SK-N-SH (cell line): Measurements from ENCODE around the gene DGKH. TPM values are rescaled to one million over a fixed set of nuclear protein-coding genes. Genes with fewer than 3 reads are reported as not detected.

Experiments
- CTCF ChIA-PET: fragments of 300-600, 350-600 bp; formaldehyde crosslinking; extraction: SDS; loops from one replicate; lab custom pipeline; 2021; lab: Yijun Ruan, JAX
- POLR2A ChIA-PET: fragments of 350-600 bp; sonication (Branson Sonifier 250); formaldehyde crosslinking; extraction: SDS; loops from one replicate; lab custom pipeline; 2020; ENCODE audit warnings: antibody characterized with exemption, inconsistent platforms; lab: Yijun Ruan, JAX
- DNase-seq: peaks from one replicate; pipeline ENCODE4 v3.0.0; 2012
- H2AFZ ChIP-seq: fragments of 200-600 bp; sonication (generic); 2 replicates; pipeline ENCODE4 v1.8.1; 2016; ENCODE audit warnings: antibody characterized with exemption, mild to moderate bottlenecking, low read depth
- H3F3A ChIP-seq: fragments of 200-600 bp; sonication (generic); replicated peaks from 2 replicates; pipeline ENCODE3; 2016; ENCODE audit warnings: antibody characterized with exemption, mild to moderate bottlenecking; ENCODE audit not compliant: insufficient read depth
- H3K27ac ChIP-seq, 2 experiments: fragments of 200-500 bp in 1 of 2; fragments of 200-600 bp in 1 of 2; sonication (Bioruptor generic) in 1 of 2; sonication (generic), shearing (Covaris generic) in 1 of 2; 2 replicates each; pipeline versions ENCODE4 v1.5.1 to v1.6.1; 2014 to 2016; ENCODE audit warnings: low read depth in 2 of 2, inconsistent platforms in 1 of 2, low read length in 1 of 2, mild to moderate bottlenecking in 1 of 2, mixed read lengths in 1 of 2
- H3K27me3 ChIP-seq: fragments of 200-600 bp; sonication (generic), shearing (Covaris generic); 2 replicates; pipeline ENCODE4 v1.6.1; 2016; ENCODE audit warnings: mixed run types; ENCODE audit not compliant: insufficient read depth
- H3K36me3 ChIP-seq, 2 experiments: fragments of 200-500 bp in 1 of 2; fragments of 200-600 bp in 1 of 2; sonication (Bioruptor generic) in 1 of 2; sonication (generic) in 1 of 2; replicated peaks in 1 of 2; 2 replicates each; pipeline versions ENCODE3 to v1.5.1; 2014 to 2016; ENCODE audit warnings: low read length in 1 of 2, mild to moderate bottlenecking in 1 of 2; ENCODE audit not compliant: insufficient read depth in 2 of 2, control insufficient read depth in 1 of 2
- H3K4me1 ChIP-seq, 2 experiments: fragments of 200-500 bp in 1 of 2; fragments of 200-600 bp in 1 of 2; sonication (Bioruptor generic) in 1 of 2; sonication (generic), shearing (Covaris generic) in 1 of 2; 2 replicates each; pipeline versions ENCODE4 v1.5.1 to v1.6.1; 2014 to 2016; ENCODE audit warnings: low read depth in 1 of 2, low read length in 1 of 2, mixed run types in 1 of 2; ENCODE audit not compliant: insufficient read depth in 2 of 2, control insufficient read depth in 1 of 2
- H3K4me2 ChIP-seq: fragments of 200-600 bp; sonication (generic), shearing (Covaris generic); 2 replicates; pipeline ENCODE4 v1.6.1; 2017; ENCODE audit warnings: mixed run types
- H3K4me3 ChIP-seq, 2 experiments: fragments of 200-500 bp in 1 of 2; fragments of 200-600 bp in 1 of 2; sonication (Bioruptor generic) in 1 of 2; sonication (generic), shearing (Covaris generic) in 1 of 2; 2 replicates each; pipeline versions ENCODE4 v1.5.1 to v1.8.1; 2014 to 2016; ENCODE audit warnings: low read depth in 2 of 2, inconsistent platforms in 1 of 2, low read length in 1 of 2, mild to moderate bottlenecking in 1 of 2, mixed read lengths in 1 of 2, moderate library complexity in 1 of 2
- H3K79me2 ChIP-seq: fragments of 200-600 bp; sonication (generic); 2 replicates; pipeline ENCODE4 v1.8.1; 2017; ENCODE audit warnings: mild to moderate bottlenecking; ENCODE audit not compliant: insufficient read depth
- H3K9ac ChIP-seq: fragments of 200-600 bp; sonication (generic); 2 replicates; pipeline ENCODE4 v1.6.1; 2017; ENCODE audit warnings: mixed run types
- H3K9me2 ChIP-seq: fragments of 200-600 bp; sonication (generic); 2 replicates; pipeline ENCODE4 v1.6.1; 2017; ENCODE audit warnings: mixed run types
- H3K9me3 ChIP-seq: fragments of 200-600 bp; sonication (generic); 2 replicates; pipeline ENCODE4 v1.6.1; 2017; ENCODE audit warnings: mixed run types, mild to moderate bottlenecking, moderate library complexity
- H4K20me1 ChIP-seq: fragments of 200-600 bp; sonication (generic); 2 replicates; pipeline ENCODE4 v1.6.1; 2017; ENCODE audit warnings: mild to moderate bottlenecking, mixed run types; ENCODE audit not compliant: insufficient read depth
- EZH2phosphoT487 ChIP-seq: fragments of 200-600 bp; sonication (generic); IDR thresholded peaks from 2 replicates; pipeline ENCODE4 v1.6.1; 2017; ENCODE audit warnings: low read depth, mixed run types, mild to moderate bottlenecking, antibody characterized with exemption, moderate library complexity, borderline replicate concordance
- FOXJ3 ChIP-seq: sonication (generic); formaldehyde crosslinking; IDR thresholded peaks from 2 replicates; pipeline ENCODE4 v1.5.1; 2020; ENCODE audit warnings: mild to moderate bottlenecking, missing genetic modification reagents
- GABPA ChIP-seq: IDR thresholded peaks from 2 replicates; pipeline ENCODE4 v1.4.0; 2012; ENCODE audit warnings: low read depth, mild to moderate bottlenecking
- GATA2 ChIP-seq: sonication (generic); formaldehyde crosslinking; IDR thresholded peaks from 2 replicates; pipeline ENCODE4 v1.5.0; 2020; ENCODE audit warnings: mild to moderate bottlenecking, missing genetic modification reagents
- RAD21 ChIP-seq: IDR thresholded peaks from 2 replicates; pipeline ENCODE4 v1.6.1; 2012; ENCODE audit warnings: mild to moderate bottlenecking, low read length
- SMC3 ChIP-seq: IDR thresholded peaks from 2 replicates; pipeline ENCODE4 v1.6.1; 2012; ENCODE audit warnings: low read depth, low read length, improper control_type of control experiment
- TAF1 ChIP-seq: IDR thresholded peaks from 2 replicates; pipeline ENCODE4 v1.6.1; 2012; ENCODE audit warnings: low read depth, mild to moderate bottlenecking, low read length, moderate library complexity, borderline replicate concordance
- USF1 ChIP-seq: IDR thresholded peaks from 2 replicates; pipeline ENCODE4 v1.4.0; 2012; ENCODE audit warnings: low read depth, borderline replicate concordance
- WGBS: methylation state at CpG from one replicate; pipeline ENCODE4 v1.1.6; 2017; ENCODE audit warnings: low lambda C conversion rate; 5-methylcytosine and 5-hydroxymethylcytosine counted together
- polyA plus RNA-seq, 3 experiments: library from polyadenylated mRNA; depleted of rRNA; stranded (reverse); fragments of >200 nt; gene quantifications; 2 replicates each; pipeline ENCODE4 v1.2.3, GENCODE V29; 2012
- TF ChIP-seq, protein P1 (sequence below): fragments of 200-600 bp; sonication (generic); IDR thresholded peaks from 2 replicates; pipeline ENCODE4 v1.6.1; 2017; ENCODE audit warnings: antibody characterized with exemption, mild to moderate bottlenecking, moderate library complexity
- TF ChIP-seq, protein P2 (sequence below): IDR thresholded peaks from 2 replicates; pipeline ENCODE4 v1.6.1; 2012; ENCODE audit warnings: mild to moderate bottlenecking, low read depth, low read length, moderate library complexity
- TF ChIP-seq, protein P3 (sequence below): fragments of 150-350 bp; IDR thresholded peaks from 2 replicates; pipeline ENCODE4 v1.6.1; 2017; ENCODE audit warnings: antibody characterized with exemption, low read length, low read depth, borderline replicate concordance

DGKH gene
- polyA plus RNA-seq, 1 of the 3 experiments (the other 2 are of a cell fraction) = 2.5 TPM

- 84% methylated on average over 2 of the region's 2 CpGs for WGBS
- H3K79me2 ChIP-seq = no peaks in the 10 kb centered on the region
- no peak overlapping the region for H3K27ac ChIP-seq
- POLR2A ChIA-PET = no interaction called here
- H3K4me1 ChIP-seq = no peaks in the 10 kb centered on the region
- no peak overlapping the region for H3K4me3 ChIP-seq
- no peaks in the 10 kb centered on the region for H3K9me3 ChIP-seq
- no peaks in the 10 kb centered on the region for H3K36me3 ChIP-seq
- DNase-seq = no peak
- CTCF ChIA-PET = interaction anchor here (1.3 kb wide), 1 partner anchor 24 kb away, joined by 3 read pairs; no protein-coding TSS in a partner anchor
- H3K9me2 ChIP-seq = no peaks in the 10 kb centered on the region; the same call in 1 of the 2 replicates
- no peaks in the 10 kb centered on the region for H4K20me1 ChIP-seq
- no peaks in the 10 kb centered on the region for H3K27me3 ChIP-seq
- H3F3A ChIP-seq = no peaks in the 10 kb centered on the region
- TF ChIP-seq SMC3 = no peak
- no peak for TF ChIP-seq TAF1
- TF ChIP-seq GATA2 (CRISPR knock-in tag) = no peak
- TF ChIP-seq, protein P1, sequence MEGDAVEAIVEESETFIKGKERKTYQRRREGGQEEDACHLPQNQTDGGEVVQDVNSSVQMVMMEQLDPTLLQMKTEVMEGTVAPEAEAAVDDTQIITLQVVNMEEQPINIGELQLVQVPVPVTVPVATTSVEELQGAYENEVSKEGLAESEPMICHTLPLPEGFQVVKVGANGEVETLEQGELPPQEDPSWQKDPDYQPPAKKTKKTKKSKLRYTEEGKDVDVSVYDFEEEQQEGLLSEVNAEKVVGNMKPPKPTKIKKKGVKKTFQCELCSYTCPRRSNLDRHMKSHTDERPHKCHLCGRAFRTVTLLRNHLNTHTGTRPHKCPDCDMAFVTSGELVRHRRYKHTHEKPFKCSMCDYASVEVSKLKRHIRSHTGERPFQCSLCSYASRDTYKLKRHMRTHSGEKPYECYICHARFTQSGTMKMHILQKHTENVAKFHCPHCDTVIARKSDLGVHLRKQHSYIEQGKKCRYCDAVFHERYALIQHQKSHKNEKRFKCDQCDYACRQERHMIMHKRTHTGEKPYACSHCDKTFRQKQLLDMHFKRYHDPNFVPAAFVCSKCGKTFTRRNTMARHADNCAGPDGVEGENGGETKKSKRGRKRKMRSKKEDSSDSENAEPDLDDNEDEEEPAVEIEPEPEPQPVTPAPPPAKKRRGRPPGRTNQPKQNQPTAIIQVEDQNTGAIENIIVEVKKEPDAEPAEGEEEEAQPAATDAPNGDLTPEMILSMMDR = no peak
- H3K4me2 ChIP-seq = no peak overlapping the region
- no peak overlapping the region for H2AFZ ChIP-seq
- no peak overlapping the region for H3K9ac ChIP-seq
These were observed 31.2 kb upstream of the DGKH start for GRCh38 chr13:42017264-42017663.

DNA sequence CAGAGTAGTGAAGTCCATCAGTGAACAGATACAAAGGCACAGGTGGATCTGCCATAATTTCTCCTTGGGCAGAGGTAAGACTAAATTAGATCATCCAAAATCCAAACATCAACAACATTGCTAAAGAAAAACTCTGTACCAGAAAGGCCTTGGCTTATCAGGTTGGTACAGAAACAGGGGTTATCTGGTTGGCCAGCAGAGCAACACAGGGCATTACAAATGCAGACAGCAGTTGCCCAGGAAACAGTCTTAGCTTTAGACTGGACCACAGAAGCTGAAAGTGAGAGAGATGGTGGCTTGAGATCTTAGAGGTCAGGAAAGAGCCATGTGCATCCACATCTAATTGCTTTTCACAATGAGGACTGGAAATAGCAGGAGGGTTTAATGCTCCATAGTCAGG, 26.6 kb upstream of the DGKH start:
- no peak overlapping the region for H3K4me2 ChIP-seq
- DNase-seq = no peak
- H3K36me3 ChIP-seq = no peaks in the 10 kb centered on the region
- H3F3A ChIP-seq = peaks cover 4% of the 10 kb centered on the region
- H3K27ac ChIP-seq = no peak overlapping the region
- H3K79me2 ChIP-seq = no peaks in the 10 kb centered on the region
- CTCF ChIA-PET = interaction anchor here (1.0 kb wide), 1 partner anchor 353 kb away, joined by 3 read pairs; no protein-coding TSS in a partner anchor
- H3K9me2 ChIP-seq = no peaks in the 10 kb centered on the region; the same call in 1 of the 2 replicates
- no peak overlapping the region for H2AFZ ChIP-seq
- H3K4me3 ChIP-seq = no peak overlapping the region
- H3K9ac ChIP-seq = no peak overlapping the region
- TF ChIP-seq, protein P2, sequence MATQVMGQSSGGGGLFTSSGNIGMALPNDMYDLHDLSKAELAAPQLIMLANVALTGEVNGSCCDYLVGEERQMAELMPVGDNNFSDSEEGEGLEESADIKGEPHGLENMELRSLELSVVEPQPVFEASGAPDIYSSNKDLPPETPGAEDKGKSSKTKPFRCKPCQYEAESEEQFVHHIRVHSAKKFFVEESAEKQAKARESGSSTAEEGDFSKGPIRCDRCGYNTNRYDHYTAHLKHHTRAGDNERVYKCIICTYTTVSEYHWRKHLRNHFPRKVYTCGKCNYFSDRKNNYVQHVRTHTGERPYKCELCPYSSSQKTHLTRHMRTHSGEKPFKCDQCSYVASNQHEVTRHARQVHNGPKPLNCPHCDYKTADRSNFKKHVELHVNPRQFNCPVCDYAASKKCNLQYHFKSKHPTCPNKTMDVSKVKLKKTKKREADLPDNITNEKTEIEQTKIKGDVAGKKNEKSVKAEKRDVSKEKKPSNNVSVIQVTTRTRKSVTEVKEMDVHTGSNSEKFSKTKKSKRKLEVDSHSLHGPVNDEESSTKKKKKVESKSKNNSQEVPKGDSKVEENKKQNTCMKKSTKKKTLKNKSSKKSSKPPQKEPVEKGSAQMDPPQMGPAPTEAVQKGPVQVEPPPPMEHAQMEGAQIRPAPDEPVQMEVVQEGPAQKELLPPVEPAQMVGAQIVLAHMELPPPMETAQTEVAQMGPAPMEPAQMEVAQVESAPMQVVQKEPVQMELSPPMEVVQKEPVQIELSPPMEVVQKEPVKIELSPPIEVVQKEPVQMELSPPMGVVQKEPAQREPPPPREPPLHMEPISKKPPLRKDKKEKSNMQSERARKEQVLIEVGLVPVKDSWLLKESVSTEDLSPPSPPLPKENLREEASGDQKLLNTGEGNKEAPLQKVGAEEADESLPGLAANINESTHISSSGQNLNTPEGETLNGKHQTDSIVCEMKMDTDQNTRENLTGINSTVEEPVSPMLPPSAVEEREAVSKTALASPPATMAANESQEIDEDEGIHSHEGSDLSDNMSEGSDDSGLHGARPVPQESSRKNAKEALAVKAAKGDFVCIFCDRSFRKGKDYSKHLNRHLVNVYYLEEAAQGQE = no peak
- TF ChIP-seq EZH2phosphoT487 = no peak
- no peak for TF ChIP-seq GABPA
- TF ChIP-seq SMC3 = no peak
- no peak for TF ChIP-seq RAD21
- no peak for TF ChIP-seq USF1
- TF ChIP-seq, protein P3, sequence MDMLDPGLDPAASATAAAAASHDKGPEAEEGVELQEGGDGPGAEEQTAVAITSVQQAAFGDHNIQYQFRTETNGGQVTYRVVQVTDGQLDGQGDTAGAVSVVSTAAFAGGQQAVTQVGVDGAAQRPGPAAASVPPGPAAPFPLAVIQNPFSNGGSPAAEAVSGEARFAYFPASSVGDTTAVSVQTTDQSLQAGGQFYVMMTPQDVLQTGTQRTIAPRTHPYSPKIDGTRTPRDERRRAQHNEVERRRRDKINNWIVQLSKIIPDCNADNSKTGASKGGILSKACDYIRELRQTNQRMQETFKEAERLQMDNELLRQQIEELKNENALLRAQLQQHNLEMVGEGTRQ = no peak
- no peak for TF ChIP-seq FOXJ3 (CRISPR knock-in tag)
- no peaks in the 10 kb centered on the region for H3K27me3 ChIP-seq
- POLR2A ChIA-PET = no interaction called here
- no peaks in the 10 kb centered on the region for H3K9me3 ChIP-seq
- peaks cover 0 to 6% of the 10 kb centered on the region in 2 experiments; a peak in 1 of 4 replicates for H3K4me1 ChIP-seq
- H4K20me1 ChIP-seq = no peaks in the 10 kb centered on the region
